Fibroblast of skin of right quadriceps (primary cell): ENCODE data around the gene TNIP2.
"Not testable (repeated sequence)": the region's sequence is repeated elsewhere in the genome, so short reads cannot be mapped to it uniquely, and the experiment has no call there.

ENCODE experiments used
- DNase-seq: peaks from one replicate; pipeline ENCODE4 v3.0.0-alpha.2; 2013

Gene TNIP2

GRCh38 chr4:2793586-2794485 is 37.7 kb upstream of the TNIP2 start:
- peak; percentile 36 for DNase-seq

GRCh38 chr4:2792711-2793585 is 36.8 kb upstream of the TNIP2 start, which contains the start of gene SH3BP2:
Gene SH3BP2, plus strand, starts transcription at chr4:2793085. Its CDS starts 27,533 bp downstream, at chr4:2820618.
- peak; percentile 74 for DNase-seq

DNA sequence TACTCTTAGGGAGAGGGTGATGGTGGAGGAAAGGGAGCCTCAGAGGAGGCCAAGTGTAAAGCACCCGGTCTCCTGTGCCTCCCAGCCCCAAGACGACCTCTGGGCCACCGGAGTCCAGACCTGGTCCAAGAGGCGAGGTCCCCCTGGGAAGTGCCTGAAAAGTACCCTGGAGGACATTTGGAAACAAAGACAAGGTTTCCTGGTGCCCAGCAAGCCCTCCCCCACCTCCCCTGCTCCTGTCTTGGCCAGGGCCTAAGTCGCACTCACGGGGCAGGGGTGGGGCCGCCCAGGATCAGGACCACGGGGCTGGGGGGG is 36.2 kb upstream of the TNIP2 start:
- no peak for DNase-seq

DNA sequence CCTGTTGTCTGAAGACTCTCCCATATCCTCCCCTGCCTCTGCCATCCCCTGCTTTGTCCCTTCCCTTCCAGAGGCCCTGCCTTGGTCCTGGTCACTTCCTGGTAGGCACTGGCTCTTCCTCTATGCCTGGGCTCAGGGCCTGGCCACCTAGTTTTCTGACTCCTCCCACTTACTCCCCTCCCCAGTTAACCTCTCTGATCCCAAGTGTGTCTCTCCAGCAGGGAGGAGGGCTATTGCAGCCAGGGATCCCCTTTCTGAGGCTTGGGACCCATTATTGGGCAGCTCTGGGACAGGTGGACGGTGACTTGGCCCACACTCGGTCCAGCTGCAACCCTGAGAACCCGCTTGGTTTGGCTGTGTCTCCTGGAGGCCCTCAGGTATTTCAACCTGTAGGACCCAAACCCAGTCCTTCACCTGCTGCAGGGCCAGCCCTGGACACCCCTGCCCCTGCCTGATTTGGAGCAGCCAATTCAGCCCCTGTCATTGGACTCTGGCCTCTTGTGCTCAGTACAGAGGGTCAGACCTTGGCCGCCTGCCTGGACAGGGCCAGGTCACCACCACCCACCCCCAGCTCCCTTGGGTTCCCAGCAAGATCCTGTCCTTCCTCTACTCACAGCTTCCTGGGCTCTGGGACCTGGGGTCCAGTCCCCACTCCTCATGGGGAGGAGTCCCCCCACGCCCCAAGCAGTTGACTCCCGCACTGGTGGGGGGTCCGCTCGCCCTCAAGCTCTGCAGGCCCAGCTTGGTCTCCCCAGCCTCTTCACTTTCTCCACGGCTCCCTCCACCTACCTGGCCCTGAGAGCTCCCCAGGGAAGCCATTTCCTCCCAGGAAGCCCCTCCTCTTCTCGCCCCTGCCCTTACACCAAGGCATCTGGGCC is 35.6 kb upstream of the TNIP2 start:
- DNase-seq: no peak

DNA sequence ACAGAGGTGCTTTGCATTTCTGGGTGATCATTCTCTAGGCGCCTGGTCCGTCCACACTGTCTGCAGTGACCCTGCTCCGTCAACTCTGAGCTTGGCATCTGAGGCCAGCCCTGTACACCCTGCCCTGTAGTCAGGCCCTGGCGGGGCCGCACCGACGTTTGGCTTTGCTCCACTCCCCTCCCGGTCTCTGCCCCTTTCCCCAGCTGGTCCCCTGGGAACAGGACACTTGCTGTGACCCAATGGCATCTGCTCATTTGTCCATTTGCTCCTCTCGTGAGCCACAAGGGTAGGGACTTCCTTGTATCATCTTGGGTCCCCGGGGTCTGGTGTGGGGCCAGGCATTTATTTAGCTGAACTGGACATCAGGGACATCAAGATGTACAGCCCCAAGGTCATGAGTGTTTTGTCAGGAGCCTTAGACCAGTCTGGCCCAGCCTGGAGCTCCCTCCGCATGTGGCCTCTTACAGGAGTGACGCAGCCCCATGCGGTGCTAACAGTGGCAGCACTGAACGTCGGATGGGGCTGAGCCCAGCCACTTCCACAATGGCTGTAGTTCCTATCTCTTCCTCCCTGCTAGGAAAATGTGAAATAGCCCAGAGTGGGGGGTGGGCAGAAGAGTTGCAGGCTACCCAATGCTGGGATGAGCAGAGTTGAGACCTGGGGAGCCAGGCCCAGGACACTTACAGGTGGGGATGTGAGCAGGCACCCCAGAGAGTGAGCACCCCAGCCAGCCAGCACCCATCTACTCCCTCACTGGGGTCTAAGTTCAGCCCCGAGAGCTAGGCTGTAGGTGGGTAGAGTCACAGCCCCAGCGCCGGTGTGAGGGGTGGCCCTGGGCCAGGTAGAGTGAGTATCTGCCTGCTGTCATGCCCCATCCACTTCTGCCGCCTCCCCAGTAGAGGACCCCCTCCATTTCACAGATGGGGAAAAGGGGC is 34.7 kb upstream of the TNIP2 start:
- no peak for DNase-seq

DNA sequence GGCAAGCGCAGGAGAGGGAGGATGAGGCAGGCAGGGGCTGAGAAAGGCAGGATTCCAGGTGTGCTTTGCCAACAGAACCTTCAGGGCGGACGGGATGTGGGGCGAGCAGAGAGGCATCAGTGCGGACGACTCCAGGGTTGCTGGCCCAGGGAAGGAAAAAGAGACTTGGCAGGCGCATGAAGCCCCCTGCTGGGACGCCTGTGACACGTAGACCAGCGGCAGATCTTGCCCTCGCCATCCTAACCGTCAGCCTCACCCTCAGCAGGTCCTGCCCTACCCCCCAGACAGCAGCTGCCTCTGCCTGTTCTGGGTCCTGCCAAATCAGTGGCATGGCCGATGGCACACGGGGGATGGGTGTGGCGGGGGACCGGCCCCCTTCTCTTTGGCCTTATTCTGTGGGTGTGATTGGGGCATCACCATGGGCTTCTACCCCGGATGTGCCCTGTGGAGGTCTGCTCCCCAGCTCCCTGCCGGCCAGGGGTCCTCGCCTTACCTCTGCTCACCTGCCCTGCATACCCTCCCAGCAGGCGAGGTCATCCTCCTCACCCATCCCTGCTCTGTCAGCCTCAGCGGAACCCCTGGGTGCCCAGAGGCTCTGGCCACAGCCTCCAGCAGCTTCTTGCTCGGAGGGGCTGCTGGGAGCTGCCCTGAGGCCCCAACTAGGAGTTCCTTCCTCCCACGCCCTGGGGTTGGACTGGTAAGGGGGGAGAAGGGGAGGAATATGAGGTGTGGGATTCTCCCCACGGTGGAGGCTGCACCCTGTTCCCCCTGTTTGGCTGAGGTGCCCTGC is 33.9 kb upstream of the TNIP2 start:
- no peak for DNase-seq

DNA sequence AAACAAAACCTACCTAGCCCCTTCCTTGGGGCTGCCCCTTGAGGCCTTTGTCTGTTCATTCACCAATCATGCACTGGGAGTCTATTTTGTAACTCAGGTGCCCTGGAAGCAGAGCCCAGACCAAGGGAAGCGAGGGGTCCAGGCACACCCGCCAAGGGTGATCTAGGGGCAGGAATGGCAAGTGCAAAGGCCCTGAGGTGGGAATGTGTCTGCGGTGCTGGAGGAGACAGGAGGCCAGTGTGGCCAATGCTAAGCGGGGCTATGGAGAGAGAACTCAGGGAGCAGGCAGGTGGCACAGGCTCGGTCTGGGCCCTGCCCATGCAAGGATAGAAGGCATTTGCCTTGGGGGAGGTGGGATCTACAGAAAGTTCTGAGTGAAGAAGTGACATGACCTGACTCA is 33.2 kb upstream of the TNIP2 start:
- no peak for DNase-seq

DNA sequence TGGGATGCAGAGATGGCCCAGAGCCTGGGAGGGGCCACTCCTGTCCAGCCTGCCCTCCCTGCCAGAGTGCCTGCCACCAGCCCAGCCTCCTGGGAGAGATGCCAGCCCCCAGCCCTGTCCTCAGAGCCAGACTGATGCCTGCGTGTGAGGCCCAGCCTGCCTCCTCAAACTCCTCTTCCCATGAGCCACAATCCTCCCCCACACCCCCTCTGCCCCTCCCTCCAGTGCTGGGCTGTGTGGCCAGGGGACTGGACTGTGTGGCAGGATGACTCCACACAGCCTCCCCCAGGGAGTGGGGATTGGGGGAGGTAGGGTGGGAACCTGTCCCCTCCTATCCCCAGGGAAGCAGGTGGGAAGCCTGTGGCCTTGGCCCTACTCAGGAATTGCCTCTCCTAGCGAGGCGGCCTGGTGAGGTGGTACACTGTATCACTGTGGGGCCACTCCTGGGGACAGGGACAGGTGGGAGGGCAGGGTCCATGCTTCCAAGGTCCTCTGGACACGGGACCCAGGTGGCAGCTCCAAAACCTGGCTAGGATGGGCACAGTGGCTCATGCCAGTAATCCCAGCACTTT is 32.5 kb upstream of the TNIP2 start:
- DNase-seq: no peak

DNA sequence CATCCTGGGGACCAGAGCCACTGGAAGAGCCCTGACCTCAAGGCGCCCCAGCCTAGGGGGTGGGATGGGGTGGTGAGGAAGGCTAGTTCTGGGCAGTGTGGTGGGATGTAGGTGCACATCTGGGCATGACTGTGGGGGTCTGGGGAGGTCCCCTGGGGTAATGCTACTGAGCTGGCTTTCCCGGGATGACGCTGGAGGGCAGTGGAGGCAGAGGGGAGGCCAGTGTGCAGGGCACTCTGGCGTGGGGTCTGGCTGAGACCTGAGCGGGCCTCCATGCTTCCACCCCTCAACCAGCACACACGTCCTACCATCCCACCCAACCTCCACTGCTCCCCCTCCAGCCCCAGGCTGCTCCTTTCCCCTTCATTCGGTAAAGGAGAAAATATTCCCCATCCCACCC is 32.0 kb upstream of the TNIP2 start:
- DNase-seq: no peak

DNA sequence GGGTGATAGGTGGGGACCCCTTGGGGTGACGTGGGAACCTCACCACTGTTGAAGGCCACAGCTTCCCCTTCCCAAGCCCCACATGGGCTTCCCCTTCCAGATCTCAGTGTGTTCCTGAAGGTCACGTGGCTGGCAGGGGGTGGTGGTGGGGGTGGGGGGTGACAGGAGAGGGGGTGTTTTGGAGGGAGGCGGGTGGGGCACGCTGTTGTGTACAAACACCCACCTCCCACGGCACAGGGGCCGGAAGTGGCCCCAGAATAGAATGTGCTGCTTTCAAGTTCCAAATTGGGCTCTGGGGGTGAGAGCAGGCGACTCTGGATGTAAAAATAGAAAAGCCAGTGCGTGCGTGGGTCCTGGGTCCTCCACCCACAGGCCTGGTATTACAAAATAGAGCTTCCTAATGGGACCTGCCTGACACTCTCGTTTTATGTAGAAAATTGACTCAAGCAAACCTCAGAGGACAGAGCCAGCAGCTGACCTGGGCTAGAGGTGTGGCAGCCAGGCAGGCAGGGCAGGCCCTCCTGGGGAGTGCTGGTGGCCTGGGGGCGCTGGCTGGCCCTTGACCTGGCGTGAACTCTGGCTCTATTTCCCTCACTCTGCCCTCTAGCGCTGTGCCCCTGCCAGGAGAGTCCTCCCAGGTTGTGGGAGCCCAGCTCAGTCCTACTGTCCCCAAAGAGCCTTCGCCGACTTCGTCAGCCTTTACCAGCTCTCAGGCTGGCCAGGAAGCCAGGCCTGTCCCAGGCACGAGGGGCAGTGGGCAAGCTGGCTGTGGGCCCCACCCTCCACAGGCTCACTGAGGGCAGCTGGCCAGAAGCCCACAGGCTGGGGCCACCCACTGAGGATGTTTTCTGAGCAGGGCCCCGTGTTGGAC is 31.3 kb upstream of the TNIP2 start:
- no peak for DNase-seq

DNA sequence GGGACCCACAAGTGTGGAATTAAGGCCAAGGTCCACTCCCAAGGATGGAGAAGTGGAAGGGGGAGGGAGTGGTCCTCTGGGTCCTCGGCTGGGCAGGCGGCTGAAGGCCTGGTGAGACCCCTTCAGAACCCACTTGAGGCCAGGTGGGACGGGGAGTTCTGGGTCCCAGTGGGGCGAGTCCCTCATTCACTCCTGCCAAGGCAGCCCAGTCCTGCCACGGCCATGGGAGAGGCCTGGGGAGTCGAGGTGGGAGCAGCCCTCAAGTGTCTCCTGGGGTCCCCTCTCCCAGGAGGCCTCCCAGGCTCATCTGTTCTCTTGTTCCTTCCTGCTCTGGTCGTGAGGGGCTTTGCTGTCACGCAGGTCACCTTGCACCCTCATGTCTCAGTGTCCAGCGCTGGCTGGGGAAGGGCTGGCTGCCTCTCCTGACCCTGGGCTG is 30.7 kb upstream of the TNIP2 start:
- no peak for DNase-seq

DNA sequence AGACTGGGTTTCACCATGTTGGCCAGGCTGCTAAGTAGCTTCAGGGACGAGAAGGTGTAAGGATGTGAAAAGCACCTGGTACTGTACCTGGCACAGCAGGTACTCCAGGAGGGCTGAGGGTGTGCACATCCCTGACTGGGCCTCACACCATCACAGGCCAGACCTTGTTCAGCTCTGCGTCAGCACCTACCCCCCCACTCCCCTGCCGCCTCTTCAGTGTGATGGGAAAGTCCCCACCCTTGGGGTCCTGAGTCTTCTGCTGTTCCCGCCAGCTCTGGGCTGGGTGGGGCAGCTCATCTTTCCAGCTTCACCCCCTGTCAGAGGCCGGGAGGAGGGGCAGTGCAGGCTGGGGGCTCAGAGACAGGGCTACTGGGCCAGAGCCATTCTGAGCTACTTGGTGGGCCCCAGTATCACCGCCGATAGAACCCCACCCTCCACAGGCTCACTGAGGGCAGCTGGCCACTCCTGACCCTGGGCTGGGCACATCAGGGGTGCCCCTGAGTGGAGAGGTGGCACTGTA is 30.1 kb upstream of the TNIP2 start:
- no peak for DNase-seq

GRCh38 chr4:2785613-2786012 is 29.5 kb upstream of the TNIP2 start:
- DNase-seq: no peak

GRCh38 chr4:2783790-2784189 is 27.7 kb upstream of the TNIP2 start:
- DNase-seq: no peak

DNA sequence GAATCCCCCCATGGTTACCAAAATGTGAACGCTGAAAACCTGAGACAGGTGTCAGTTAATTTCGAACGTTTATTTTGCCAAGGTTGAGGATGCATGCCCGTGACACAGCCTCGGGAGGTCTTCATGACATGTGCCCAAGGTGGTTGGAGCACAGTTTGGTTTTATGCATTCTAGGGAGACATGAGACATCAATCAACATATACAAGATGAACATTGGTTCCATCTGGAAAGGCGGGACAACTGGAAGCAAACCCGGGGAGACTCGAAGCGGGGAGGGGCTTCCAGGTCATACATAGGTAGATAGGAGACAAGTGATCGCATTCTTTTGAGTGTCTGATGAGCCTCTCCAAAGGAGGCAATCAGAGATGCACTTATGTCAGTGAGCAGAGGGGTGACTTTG is 25.8 kb upstream of the TNIP2 start:
- DNase-seq: no peak

GRCh38 chr4:2780643-2781042 is 24.5 kb upstream of the TNIP2 start:
- not testable (repeated sequence) for DNase-seq

- no peak for DNase-seq
Measured at GRCh38 chr4:2771264-2771663, 15.1 kb upstream of the TNIP2 start.

DNA sequence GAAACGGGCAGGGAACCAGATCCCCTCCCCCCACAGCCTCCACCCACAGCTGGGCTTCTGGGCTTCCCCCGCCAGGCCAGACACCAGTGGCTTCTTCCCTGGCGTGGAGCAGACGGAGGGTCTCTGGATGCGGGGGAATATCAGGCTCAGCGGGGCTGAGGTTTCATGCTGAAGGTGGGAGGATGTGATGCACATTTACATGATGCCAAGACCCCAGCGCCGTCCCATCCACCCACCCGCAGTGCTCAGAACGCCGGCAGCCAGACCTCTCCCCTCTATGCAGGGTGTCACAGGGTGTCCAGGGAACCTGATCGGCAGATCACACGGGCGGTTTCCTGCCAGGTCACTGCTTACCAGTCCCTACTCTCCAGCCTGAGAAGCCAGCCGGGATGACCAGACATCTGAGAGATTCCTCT is 12.8 kb upstream of the TNIP2 start:
- no peak for DNase-seq

DNA sequence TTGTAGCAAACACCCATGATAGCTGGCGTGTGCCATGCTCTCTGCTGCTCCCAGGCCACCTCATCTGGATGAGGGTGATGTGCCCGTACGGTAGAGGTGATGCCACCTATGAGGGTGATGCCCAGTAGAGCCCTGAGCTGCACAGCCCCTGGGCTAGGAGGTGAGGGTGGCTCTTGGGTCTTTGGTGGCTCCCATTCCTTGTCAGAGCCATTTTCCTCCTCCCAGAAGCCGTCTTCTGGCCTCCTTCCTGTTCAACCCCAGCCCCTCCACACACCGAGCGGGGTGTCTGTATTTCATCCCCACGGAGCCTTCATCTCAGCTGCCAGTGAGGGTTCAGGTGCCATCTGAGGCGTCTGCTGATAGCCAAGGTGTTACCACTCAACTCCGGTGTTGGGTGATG is 12.0 kb upstream of the TNIP2 start:
- DNase-seq: no peak
